ENCODE data around the gene ERC1. TPM values are rescaled to one million over a fixed set of nuclear protein-coding genes. Genes with fewer than 3 reads are reported as not detected.
A peak's percentile ranks its signal among the peaks of the same experiment; 100 is the strongest.

The ERC1 gene
- total RNA-seq, 1 experiment from 2014 or later, result 55.1 TPM

- Mint-ChIP-seq H3K9me3 (ENCODE audit: unreplicated experiment) (no peaks in the 10 kb centered on the region), H3K27me3 (ENCODE audit: insufficient read depth, unreplicated experiment) (no peaks in the 10 kb centered on the region), H3K4me3 (ENCODE audit: unreplicated experiment) (no peak overlapping the region), H3K36me3 (ENCODE audit: insufficient read depth, unreplicated experiment) (peaks cover 43% of the 10 kb centered on the region), H3K27ac (ENCODE audit: low read depth, unreplicated experiment) (no peak overlapping the region), H3K4me1 (ENCODE audit: insufficient read depth, unreplicated experiment) (no peaks in the 10 kb centered on the region)
- no TSS peak for BruUV-seq (replicated peaks)
- intact Hi-C loops (cut with micrococcal nuclease), result no loop called here
- DNase-seq (ENCODE audit: unreplicated experiment), result no peak
- CTCF ChIA-PET, result interaction anchor here (1.0 kb wide), 1 partner anchor 257 kb away, joined by 3 read pairs; no protein-coding TSS in a partner anchor
- TF ChIP-seq CTCF (IDR thresholded peaks at IDR 0.05; ENCODE audit: unreplicated experiment), result no peak
- POLR2A ChIA-PET, result no interaction called here
These were observed 383.1 kb downstream of the ERC1 start for GRCh38 chr12:1373901-1374735.

GRCh38 chr12:1375323-1375722 is 384.3 kb downstream of the ERC1 start:
- no peaks in the 10 kb centered on the region for H3K4me1 Mint-ChIP-seq (ENCODE audit: insufficient read depth, unreplicated experiment)
- no peak for TF ChIP-seq CTCF (IDR thresholded peaks at IDR 0.05; ENCODE audit: unreplicated experiment)
- DNase-seq (ENCODE audit: unreplicated experiment), result no peak
- H3K9me3 Mint-ChIP-seq (ENCODE audit: unreplicated experiment), result no peaks in the 10 kb centered on the region
- peaks cover 49% of the 10 kb centered on the region for H3K36me3 Mint-ChIP-seq (ENCODE audit: insufficient read depth, unreplicated experiment)
- BruUV-seq (replicated peaks), result no TSS peak
- H3K27ac Mint-ChIP-seq (ENCODE audit: low read depth, unreplicated experiment), result peak overlapping the region; percentile 51
- ChIA-PET POLR2A (no interaction called here), CTCF (interaction anchor here (0.6 kb wide), 1 partner anchor 31 kb away, joined by 3 read pairs; no protein-coding TSS in a partner anchor)
- H3K4me3 Mint-ChIP-seq (ENCODE audit: unreplicated experiment), result no peak overlapping the region
- intact Hi-C loops (cut with micrococcal nuclease), result no loop called here
- no peaks in the 10 kb centered on the region for H3K27me3 Mint-ChIP-seq (ENCODE audit: insufficient read depth, unreplicated experiment)

- intact Hi-C loops (cut with micrococcal nuclease), result no loop called here
- BruUV-seq (replicated peaks), result no TSS peak
- no peaks in the 10 kb centered on the region for H3K27me3 Mint-ChIP-seq (ENCODE audit: insufficient read depth, unreplicated experiment)
- TF ChIP-seq CTCF (IDR thresholded peaks at IDR 0.05; ENCODE audit: unreplicated experiment), result no peak
- H3K27ac Mint-ChIP-seq (ENCODE audit: low read depth, unreplicated experiment), result no peak overlapping the region
- H3K9me3 Mint-ChIP-seq (ENCODE audit: unreplicated experiment), result no peaks in the 10 kb centered on the region
- H3K4me3 Mint-ChIP-seq (ENCODE audit: unreplicated experiment), result no peak overlapping the region
- POLR2A ChIA-PET, result no interaction called here
- CTCF ChIA-PET, result no interaction called here
- DNase-seq (ENCODE audit: unreplicated experiment), result no peak
- no peaks in the 10 kb centered on the region for H3K4me1 Mint-ChIP-seq (ENCODE audit: insufficient read depth, unreplicated experiment)
- H3K36me3 Mint-ChIP-seq (ENCODE audit: insufficient read depth, unreplicated experiment), result peaks cover 39% of the 10 kb centered on the region
These were observed 386.1 kb downstream of the ERC1 start for GRCh38 chr12:1377117-1377516.

- no peaks in the 10 kb centered on the region for H3K4me1 Mint-ChIP-seq (ENCODE audit: insufficient read depth, unreplicated experiment)
- no peak for TF ChIP-seq CTCF (IDR thresholded peaks at IDR 0.05; ENCODE audit: unreplicated experiment)
- no peak overlapping the region for H3K4me3 Mint-ChIP-seq (ENCODE audit: unreplicated experiment)
- BruUV-seq (replicated peaks), result no TSS peak
- ChIA-PET CTCF (no interaction called here), POLR2A (interaction anchor here (0.9 kb wide), 1 partner anchor 9 kb away, joined by 3 read pairs; no protein-coding TSS in a partner anchor)
- no peak overlapping the region for H3K27ac Mint-ChIP-seq (ENCODE audit: low read depth, unreplicated experiment)
- no peaks in the 10 kb centered on the region for H3K27me3 Mint-ChIP-seq (ENCODE audit: insufficient read depth, unreplicated experiment)
- intact Hi-C loops (cut with micrococcal nuclease), result no loop called here
- no peaks in the 10 kb centered on the region for H3K9me3 Mint-ChIP-seq (ENCODE audit: unreplicated experiment)
- H3K36me3 Mint-ChIP-seq (ENCODE audit: insufficient read depth, unreplicated experiment), result peaks cover 39% of the 10 kb centered on the region
- no peak for DNase-seq (ENCODE audit: unreplicated experiment)
These were observed 386.7 kb downstream of the ERC1 start for GRCh38 chr12:1377681-1378080.
